Left ventricle myocardium inferior (tissue), 1 donor: Measurements from ENCODE around the gene SH3BP5L. TPM values are rescaled to one million over a fixed set of nuclear protein-coding genes. Genes with fewer than 3 reads are reported as not detected.
A peak's percentile ranks its signal among the peaks of the same experiment; 100 is the strongest.
"Not testable (repeated sequence)": the region's sequence is repeated elsewhere in the genome, so short reads cannot be mapped to it uniquely, and the experiment has no call there.

Source experiments
- DNase-seq: peaks from one replicate; pipeline ENCODE4 v3.0.0-alpha.2; 2020
- H3K27ac ChIP-seq: fragments of 200-600 bp; replicated peaks from 2 replicates; pipeline ENCODE4 v1.8.0; 2021
- H3K27me3 ChIP-seq: fragments of 200-600 bp; 2 replicates; pipeline ENCODE4 v1.8.0; 2021; ENCODE audit warnings: low read depth
- H3K36me3 ChIP-seq: fragments of 200-600 bp; 2 replicates; pipeline ENCODE4 v1.8.0; 2021
- H3K4me1 ChIP-seq: fragments of 200-600 bp; 2 replicates; pipeline ENCODE4 v1.8.0; 2021
- H3K4me3 ChIP-seq: fragments of 200-600 bp; 2 replicates; pipeline ENCODE4 v1.8.0; 2021; ENCODE audit warnings: mild to moderate bottlenecking, moderate library complexity
- H3K9me3 ChIP-seq: fragments of 200-600 bp; replicated peaks from 2 replicates; pipeline ENCODE4 v1.8.0; 2021
- CTCF ChIP-seq: fragments of 200-600 bp; IDR thresholded peaks from 2 replicates; pipeline ENCODE4 v1.8.0; 2021; ENCODE audit warnings: antibody characterized with exemption, mild to moderate bottlenecking, borderline replicate concordance
- intact Hi-C: fragments of 100-400 bp; cut with micrococcal nuclease; formaldehyde crosslinking; loops from one replicate; pipeline ENCODE4 v1.11.0; 2022
- total RNA-seq: library from RNA; stranded (reverse); fragmentation: NEBNext Ultra II Directional; extraction: Animal tissue kit (Norgen Biotek cat#: 25700); gene quantifications from one replicate; pipeline ENCODE4 v1.2.1, GENCODE V29; 2021
- donor health status: DM: no; HTN: yes; CAD: no; lungs with severe emphysema.

The SH3BP5L gene
- total RNA-seq, 1 donor from 2014 or later, result 18.0 TPM

- peaks cover 25% of the 10 kb centered on the region for H3K4me1 ChIP-seq
- no peaks in the 10 kb centered on the region for H3K36me3 ChIP-seq
- no peaks in the 10 kb centered on the region for H3K9me3 ChIP-seq
- intact Hi-C loops, result no loop called here
- no peak for DNase-seq
- peak overlapping the region; percentile 30 for H3K27ac ChIP-seq
- TF ChIP-seq CTCF, result no peak
- H3K4me3 ChIP-seq, result no peak overlapping the region
- peaks cover 26% of the 10 kb centered on the region for H3K27me3 ChIP-seq
Observed at GRCh38 chr1:248804771-248805681, 20.7 kb downstream of the SH3BP5L start.

GRCh38 chr1:248803501-248803900, 22.2 kb downstream of the SH3BP5L start:
- H3K27ac ChIP-seq, H3K9me3 ChIP-seq, intact Hi-C loops, H3K4me3 ChIP-seq, DNase-seq, H3K36me3 ChIP-seq: not testable (repeated sequence)
- Histone ChIP-seq H3K4me1 (peaks cover 18% of the 10 kb centered on the region), H3K27me3 (peaks cover 35% of the 10 kb centered on the region)

- Histone ChIP-seq H3K27me3 (peaks cover 35% of the 10 kb centered on the region), H3K4me3 (no peak overlapping the region), H3K36me3 (no peaks in the 10 kb centered on the region), H3K4me1 (peaks cover 18% of the 10 kb centered on the region), H3K27ac (no peak overlapping the region), H3K9me3 (no peaks in the 10 kb centered on the region)
- intact Hi-C loops, result no loop called here
- no peak for DNase-seq
- TF ChIP-seq CTCF, result no peak
Observed at GRCh38 chr1:248802454-248802853, 23.3 kb downstream of the SH3BP5L start.

GRCh38 chr1:248800459-248800858, 25.3 kb downstream of the SH3BP5L start:
- H3K36me3 ChIP-seq, result no peaks in the 10 kb centered on the region
- no peak for TF ChIP-seq CTCF

GRCh38 chr1:248798791-248799190, 26.9 kb downstream of the SH3BP5L start:
- H3K36me3 ChIP-seq, result no peaks in the 10 kb centered on the region
- intact Hi-C loops, result no loop called here
- no peak overlapping the region for H3K4me3 ChIP-seq
- H3K4me1 ChIP-seq, result no peaks in the 10 kb centered on the region
- H3K9me3 ChIP-seq, result peaks cover 26% of the 10 kb centered on the region
- H3K27me3 ChIP-seq, result peaks cover 35% of the 10 kb centered on the region
- DNase-seq, result no peak
- TF ChIP-seq CTCF, result no peak
- no peak overlapping the region for H3K27ac ChIP-seq

More at GRCh38 chr1:248800459-248800858, 25.3 kb downstream of the SH3BP5L start:
- no peak for DNase-seq
- Histone ChIP-seq H3K4me1 (peaks cover 9% of the 10 kb centered on the region), H3K27me3 (peaks cover 35% of the 10 kb centered on the region), H3K4me3 (no peak overlapping the region), H3K27ac (no peak overlapping the region), H3K9me3 (peaks cover 9% of the 10 kb centered on the region)
- intact Hi-C loops, result no loop called here

- intact Hi-C loops, H3K4me1 ChIP-seq, H3K36me3 ChIP-seq, H3K4me3 ChIP-seq, DNase-seq, H3K27me3 ChIP-seq, H3K27ac ChIP-seq: not testable (repeated sequence)
- peaks cover 26% of the 10 kb centered on the region for H3K9me3 ChIP-seq
Observed at GRCh38 chr1:248794663-248795062, 31.1 kb downstream of the SH3BP5L start.
